ENCODE results near the gene GPATCH8. TPM values are rescaled to one million over a fixed set of nuclear protein-coding genes. Genes with fewer than 3 reads are reported as not detected.

GPATCH8 gene
- total and polyA plus RNA-seq, 2 experiments from 2014 or later: 34.7 to 38.7 TPM

- no peaks in the 10 kb centered on the region for H3K9me3 ChIP-seq (ENCODE audit: low read depth)
- no peak for DNase-seq (ENCODE audit: low read depth in 1 of 2, low spot score in 1 of 2)
- no peaks in the 10 kb centered on the region for H3K27me3 ChIP-seq
- H3K27ac ChIP-seq: no peak overlapping the region
- no peak for TF ChIP-seq CTCF (IDR thresholded peaks at IDR 0.05; ENCODE audit: low read depth, low read length)
- H3K4me3 ChIP-seq: no peak overlapping the region
- no peaks in the 10 kb centered on the region for H3K36me3 ChIP-seq
- peaks cover 13% of the 10 kb centered on the region for H3K4me1 ChIP-seq (ENCODE audit: low read depth)
These were observed 3.5 kb downstream of the GPATCH8 start for GRCh38 chr17:44499722-44500121.

GRCh38 chr17:44496815-44497214, 6.4 kb downstream of the GPATCH8 start:
- Histone ChIP-seq H3K4me3 (no peak overlapping the region), H3K27me3 (no peaks in the 10 kb centered on the region), H3K36me3 (no peaks in the 10 kb centered on the region), H3K9me3 (ENCODE audit: low read depth) (no peaks in the 10 kb centered on the region), H3K27ac (no peak overlapping the region), H3K4me1 (ENCODE audit: low read depth) (peaks cover 8% of the 10 kb centered on the region)
- no peak for TF ChIP-seq CTCF (IDR thresholded peaks at IDR 0.05; ENCODE audit: low read depth, low read length)
- DNase-seq (ENCODE audit: low read depth in 1 of 2, low spot score in 1 of 2): no peak

- TF ChIP-seq CTCF (IDR thresholded peaks at IDR 0.05; ENCODE audit: low read depth, low read length): no peak
- no peaks in the 10 kb centered on the region for H3K4me1 ChIP-seq (ENCODE audit: low read depth)
- H3K27me3 ChIP-seq: no peaks in the 10 kb centered on the region
- DNase-seq (ENCODE audit: low read depth in 1 of 2, low spot score in 1 of 2): no peak
- H3K27ac ChIP-seq: no peak overlapping the region
- no peaks in the 10 kb centered on the region for H3K36me3 ChIP-seq
- H3K4me3 ChIP-seq: no peak overlapping the region
- H3K9me3 ChIP-seq (ENCODE audit: low read depth): no peaks in the 10 kb centered on the region
These were observed 9.9 kb downstream of the GPATCH8 start for GRCh38 chr17:44493339-44493738.

- H3K27ac ChIP-seq: no peak overlapping the region
- H3K27me3 ChIP-seq: no peaks in the 10 kb centered on the region
- no peak for DNase-seq (ENCODE audit: low read depth in 1 of 2, low spot score in 1 of 2)
- TF ChIP-seq CTCF (IDR thresholded peaks at IDR 0.05; ENCODE audit: low read depth, low read length): no peak
- H3K4me1 ChIP-seq (ENCODE audit: low read depth): no peaks in the 10 kb centered on the region
- no peaks in the 10 kb centered on the region for H3K9me3 ChIP-seq (ENCODE audit: low read depth)
- H3K36me3 ChIP-seq: no peaks in the 10 kb centered on the region
- no peak overlapping the region for H3K4me3 ChIP-seq
These were observed 10.4 kb downstream of the GPATCH8 start for GRCh38 chr17:44492706-44493272.

- H3K4me3 ChIP-seq: no peak overlapping the region
- H3K4me1 ChIP-seq (ENCODE audit: low read depth): no peaks in the 10 kb centered on the region
- DNase-seq (ENCODE audit: low read depth in 1 of 2, low spot score in 1 of 2): no peak
- no peaks in the 10 kb centered on the region for H3K36me3 ChIP-seq
- no peak for TF ChIP-seq CTCF (IDR thresholded peaks at IDR 0.05; ENCODE audit: low read depth, low read length)
- no peak overlapping the region for H3K27ac ChIP-seq
- H3K9me3 ChIP-seq (ENCODE audit: low read depth): no peaks in the 10 kb centered on the region
- H3K27me3 ChIP-seq: no peaks in the 10 kb centered on the region
These were observed 13.6 kb downstream of the GPATCH8 start for GRCh38 chr17:44489581-44489980.

Measured in cardiac muscle cell (in vitro differentiated cells and primary cell).